ENCODE results near the gene PTCD1. TPM values are rescaled to one million over a fixed set of nuclear protein-coding genes. Genes with fewer than 3 reads are reported as not detected.
"Not testable (repeated sequence)": the region's sequence is repeated elsewhere in the genome, so short reads cannot be mapped to it uniquely, and the experiment has no call there.

The PTCD1 gene
- total RNA-seq, 1 donor from 2014 or later: 2.3 TPM

DNA sequence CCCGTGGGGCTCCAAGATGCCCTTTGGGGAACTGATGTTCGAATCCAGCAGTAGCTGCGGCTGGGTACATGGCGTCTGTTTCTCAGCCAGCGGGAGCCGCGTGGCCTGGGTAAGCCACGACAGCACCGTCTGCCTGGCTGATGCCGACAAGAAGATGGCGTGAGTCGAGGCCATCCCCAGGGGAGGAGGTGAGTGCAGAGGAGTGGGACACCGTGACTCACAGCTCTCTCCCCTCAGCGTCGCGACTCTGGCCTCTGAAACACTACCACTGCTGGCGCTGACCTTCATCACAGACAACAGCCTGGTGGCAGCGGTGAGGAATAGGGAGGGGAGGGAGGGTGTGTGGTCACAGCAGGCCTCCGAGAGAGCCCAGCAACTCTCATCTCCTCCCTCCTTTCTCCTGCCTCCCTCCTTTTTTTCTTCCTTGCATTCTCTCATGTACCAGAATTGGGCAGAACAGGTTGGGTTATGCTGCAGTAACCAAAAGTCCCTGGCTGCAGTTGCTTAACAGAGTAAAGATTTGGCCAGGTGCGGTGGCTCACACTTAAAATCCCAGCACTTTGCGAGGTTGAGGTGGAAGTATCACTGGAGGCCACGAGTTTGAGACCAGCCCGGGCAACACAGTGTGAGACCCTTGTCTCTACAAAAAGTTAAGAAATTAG is 47.5 kb downstream of the PTCD1 start:
- no peak for ATAC-seq
- no peak for DNase-seq (ENCODE audit: low spot score)

DNA sequence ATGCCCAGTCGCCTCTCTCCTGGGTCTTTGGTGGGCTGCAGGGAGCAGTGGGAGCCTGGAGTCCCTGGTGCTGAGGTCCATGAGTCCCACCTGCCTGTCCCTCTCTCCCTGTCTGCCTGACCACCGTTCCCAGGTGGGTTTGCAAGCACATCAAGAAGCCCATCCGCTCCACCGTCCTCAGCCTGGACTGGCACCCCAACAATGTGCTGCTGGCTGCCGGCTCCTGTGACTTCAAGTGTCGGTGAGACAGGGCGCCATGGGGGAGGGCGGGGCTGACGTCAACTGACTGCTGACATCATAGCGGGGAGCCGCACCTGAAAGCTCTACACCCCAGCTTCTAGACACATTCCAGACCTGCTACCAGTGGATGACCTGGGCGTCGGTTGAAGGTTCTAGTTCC is 48.8 kb downstream of the PTCD1 start:
- DNase-seq (ENCODE audit: low spot score) (no peak), ATAC-seq (no peak)

DNA sequence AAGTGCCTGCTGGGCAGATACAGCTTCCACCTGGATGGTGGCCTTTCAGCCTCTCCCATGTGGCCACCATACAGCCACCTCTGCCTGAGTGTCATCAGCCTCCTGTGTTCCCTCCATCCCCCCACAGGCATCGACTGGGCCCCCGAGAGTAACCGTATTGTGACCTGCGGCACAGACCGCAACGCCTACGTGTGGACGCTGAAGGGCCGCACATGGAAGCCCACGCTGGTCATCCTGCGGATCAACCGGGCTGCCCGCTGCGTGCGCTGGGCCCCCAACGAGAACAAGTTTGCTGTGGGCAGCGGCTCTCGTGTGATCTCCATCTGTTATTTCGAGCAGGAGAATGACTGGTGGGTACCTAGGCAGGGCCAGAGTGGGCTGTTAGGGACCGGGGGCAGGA is 50.7 kb downstream of the PTCD1 start:
- DNase-seq (ENCODE audit: low spot score): no peak
- ATAC-seq: no peak

DNA sequence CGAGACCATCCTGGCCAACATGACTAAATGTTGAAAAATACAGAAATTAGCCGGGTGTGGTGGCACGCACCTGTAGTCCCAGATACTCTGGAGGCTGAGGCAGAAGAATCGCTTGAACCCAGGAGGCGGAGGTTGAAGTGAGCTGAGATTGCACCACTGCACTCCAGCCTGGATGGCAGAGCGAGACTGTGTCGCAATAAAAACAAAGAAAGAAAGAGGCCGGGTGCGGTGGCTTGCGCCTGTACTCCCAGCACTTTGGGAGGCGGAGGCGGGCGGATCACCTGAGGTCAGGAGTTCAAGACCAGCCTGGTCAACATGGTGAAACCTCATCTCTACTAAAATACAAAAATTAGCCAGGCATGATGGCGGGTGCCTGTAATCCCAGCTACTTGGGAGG is 51.4 kb downstream of the PTCD1 start:
- not testable (repeated sequence) for DNase-seq (ENCODE audit: low spot score)
- peak; percentile 12 for ATAC-seq

DNA sequence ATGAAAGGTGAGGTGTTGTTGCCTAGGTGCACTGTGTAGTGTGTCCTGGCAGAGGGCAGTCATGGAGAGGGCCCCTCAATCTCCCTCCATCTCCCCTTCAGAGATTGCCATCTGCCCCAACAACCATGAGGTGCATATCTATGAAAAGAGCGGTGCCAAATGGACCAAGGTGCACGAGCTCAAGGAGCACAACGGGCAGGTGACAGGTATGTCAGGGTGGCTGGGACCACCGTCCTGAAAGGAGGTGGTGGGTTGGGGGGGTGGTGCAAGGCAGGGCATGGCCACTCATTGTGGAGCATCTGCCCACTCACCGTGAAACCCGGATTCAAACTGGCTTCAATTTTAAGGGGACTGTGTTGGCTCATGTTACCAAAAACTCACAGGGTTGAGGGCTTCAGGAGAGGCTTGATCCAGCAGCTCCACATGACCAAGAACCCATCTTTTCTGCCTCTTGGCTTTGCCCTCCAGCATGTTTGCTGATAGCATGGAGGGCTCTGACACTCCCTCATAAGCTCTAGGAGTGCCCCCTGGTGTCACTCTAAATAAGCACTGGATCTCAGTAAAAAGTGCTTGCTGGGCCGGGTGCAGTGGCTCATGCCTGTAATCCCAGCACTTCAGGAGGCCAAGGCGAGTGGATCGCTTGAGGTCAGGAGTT is 51.9 kb downstream of the PTCD1 start:
- peak; percentile 29 for ATAC-seq
- DNase-seq (ENCODE audit: low spot score): no peak

DNA sequence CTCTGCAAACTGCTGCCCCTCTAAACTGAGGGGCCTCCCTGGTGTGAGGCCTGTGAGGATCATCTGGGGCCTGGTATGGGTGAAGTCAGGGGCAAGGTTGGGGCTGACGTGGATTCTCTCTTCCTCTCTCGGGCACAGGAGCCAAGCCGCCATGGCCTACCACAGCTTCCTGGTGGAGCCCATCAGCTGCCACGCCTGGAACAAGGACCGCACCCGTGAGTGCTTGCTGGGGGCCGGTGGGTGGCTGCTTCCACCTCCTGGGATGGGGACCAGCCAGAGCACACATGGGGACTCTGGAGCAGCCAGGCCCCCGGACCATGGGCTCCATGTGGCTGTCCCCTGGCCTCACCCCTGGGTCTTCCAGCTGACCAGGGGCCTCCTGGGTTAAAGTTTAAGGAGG is 53.0 kb downstream of the PTCD1 start:
- DNase-seq (ENCODE audit: low spot score) (no peak), ATAC-seq (no peak)

DNA sequence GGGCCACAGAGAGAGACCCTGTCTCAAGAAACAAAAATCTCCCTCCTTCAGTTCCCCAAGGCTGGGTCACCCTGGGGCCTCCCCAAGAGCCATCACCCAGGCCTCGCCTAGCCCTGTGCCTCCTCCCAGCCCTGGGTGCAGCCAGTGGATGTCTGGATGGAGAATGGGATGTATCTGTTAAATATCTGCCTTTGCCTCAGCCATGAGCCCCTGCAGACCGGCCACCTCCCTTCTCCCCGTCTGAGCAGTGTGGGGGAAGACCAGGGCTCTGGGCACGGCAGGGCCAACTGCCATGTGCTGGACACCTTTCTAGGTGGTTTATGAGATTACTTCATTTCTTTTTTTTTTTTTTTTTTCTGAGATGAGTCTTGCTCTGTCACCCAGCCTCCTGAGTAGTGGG is 54.1 kb downstream of the PTCD1 start:
- ATAC-seq (no peak), DNase-seq (ENCODE audit: low spot score) (no peak)

DNA sequence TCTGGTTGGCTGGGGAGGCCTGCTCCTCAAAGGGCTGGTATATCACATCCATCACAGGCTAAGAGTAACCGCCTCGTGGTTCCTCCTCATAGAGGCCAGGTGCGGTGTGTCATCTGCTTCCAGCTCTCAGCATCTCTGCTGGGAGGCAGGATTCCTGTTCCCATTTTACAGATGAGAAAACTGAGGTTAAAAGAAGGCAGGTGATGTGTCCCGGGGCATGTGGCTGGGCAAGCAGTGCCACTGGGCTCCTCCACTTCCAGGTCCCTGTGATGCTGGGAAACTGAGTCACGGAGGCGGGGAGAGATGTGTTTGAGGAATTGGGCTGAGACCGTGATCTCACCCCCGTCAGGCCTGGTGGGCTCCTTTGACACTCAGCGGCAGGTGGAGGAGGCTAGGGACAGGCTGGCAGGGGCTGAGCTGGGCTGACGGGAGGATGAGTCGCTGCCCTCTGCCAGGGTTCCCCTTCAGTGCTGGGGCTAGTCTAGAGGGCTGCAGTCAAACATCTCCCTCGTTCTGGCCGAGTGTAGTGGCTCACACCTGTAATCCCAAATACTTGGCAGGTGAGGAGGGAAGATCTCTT is 54.7 kb downstream of the PTCD1 start:
- DNase-seq (ENCODE audit: low spot score) (no peak), ATAC-seq (no peak)

DNA sequence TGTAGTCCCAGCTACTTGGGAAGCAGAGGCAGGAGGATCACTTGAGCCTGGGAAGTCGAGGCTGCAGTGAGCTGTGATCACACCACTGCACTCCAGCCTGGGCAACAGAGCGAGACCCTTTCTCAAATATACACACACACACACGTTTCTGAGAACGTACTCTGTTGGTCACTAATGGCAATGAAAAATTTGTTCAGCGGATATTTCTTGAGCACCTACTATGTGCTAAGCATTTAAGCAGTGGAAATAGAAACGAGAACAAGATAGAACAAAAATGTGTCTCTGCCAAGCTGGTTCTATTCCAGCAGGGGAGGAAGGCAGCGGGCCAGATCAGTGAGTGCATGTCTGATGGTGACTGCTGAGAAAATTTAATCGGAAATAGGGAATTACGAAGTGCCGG is 55.4 kb downstream of the PTCD1 start:
- ATAC-seq: no peak
- DNase-seq (ENCODE audit: low spot score): no peak

DNA sequence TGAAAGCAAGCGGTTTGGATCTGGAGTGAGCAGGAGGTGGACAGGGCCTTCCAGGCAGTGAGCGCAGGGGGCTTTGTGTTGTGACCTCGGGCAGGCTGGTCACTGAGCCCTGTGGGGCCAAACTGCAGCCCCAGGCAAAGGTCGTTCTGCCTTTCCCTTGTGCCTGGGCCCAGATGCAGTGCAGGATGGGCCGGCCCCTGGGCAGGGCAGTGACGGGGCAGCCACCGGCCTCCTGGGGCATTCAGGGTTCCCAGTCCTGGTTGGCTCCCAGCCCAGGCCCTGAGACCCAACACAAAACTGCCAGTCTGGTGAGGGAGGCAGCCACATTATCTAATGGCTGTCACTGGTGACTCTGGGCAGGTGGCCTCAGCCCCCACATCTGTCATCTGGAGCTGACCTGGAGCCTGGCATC is 56.9 kb downstream of the PTCD1 start:
- ATAC-seq (peak; percentile 84), DNase-seq (ENCODE audit: low spot score) (peak; percentile 80)

DNA sequence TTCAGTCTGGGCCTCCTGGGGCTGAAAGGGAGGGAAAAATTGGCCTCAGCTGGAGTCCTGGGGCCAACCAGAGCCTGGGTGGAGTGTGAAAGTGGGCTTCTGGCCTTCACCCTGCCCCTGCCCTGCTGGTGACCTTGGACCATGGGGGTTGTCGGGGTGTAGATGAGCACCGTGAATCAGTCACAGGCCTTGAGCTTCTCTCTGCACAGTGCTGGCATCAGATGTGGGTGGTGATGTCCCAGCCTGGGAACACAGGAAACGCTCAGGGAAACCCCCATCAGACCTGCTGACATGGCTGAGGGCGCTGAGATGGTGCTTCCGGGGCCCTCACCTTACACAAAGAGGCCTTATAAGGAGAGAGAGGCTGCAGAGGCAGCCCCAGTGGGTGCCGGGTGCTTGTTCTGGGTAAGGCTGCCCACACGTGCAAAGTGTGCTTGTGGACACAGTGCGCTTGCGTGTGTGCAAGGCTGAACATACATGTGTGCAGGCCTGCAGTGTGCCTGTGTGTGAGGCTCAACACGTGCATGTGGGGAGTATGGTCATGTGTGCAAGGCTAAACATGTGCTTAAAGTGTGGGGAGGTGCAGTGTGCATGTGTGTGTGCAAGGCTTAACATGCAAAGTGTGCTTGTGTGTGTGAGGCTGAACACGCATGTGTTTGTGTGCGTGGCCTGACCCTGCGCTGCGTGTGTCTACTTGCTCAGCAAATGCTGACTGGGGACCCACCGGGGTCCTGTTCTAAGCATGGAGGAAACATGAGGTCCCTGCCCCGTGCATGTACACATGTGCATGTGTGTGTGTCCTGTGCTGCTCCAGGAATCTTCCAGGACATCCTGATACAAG is 57.6 kb downstream of the PTCD1 start:
- DNase-seq (ENCODE audit: low spot score) (no peak), ATAC-seq (peak; percentile 24)

DNA sequence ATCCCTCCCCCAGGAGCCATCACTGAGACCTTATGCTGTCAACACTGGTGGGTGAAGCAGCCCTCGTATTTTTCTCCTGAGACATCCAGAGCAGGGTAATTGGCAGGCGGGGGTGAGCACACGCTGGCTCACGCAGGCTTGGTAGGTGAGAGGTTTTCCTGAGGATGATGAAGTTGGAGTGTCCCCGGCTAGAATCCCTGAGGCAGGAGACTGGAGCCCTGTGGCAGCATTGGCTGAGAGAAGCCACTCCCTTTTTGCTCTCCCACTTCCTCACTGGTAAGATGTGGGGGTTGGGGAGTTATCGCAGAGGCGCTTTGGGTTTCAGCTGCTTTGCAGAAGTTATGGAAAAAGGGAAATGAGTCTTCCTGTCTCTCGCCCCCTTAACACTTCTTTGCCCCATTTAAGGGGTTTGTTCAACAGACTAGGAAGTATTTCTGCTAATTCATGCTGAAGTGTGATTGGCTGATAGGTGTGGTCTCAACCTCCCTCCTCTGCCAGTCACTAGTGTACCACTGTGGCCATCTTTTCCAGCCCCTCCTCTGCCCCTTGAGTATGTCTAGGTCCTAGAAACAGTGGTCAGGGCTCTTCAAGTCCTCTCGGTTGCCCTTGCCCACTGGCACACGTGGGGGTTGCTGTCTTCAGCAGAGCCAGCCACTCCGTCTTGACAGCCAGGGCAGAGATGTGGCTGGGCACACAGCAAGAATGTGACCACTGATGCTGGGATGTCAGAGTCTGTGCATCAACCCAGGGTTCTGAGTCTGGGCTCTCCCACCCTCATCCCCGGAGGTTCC is 58.4 kb downstream of the PTCD1 start:
- ATAC-seq (peak; percentile 2), DNase-seq (ENCODE audit: low spot score) (no peak)

DNA sequence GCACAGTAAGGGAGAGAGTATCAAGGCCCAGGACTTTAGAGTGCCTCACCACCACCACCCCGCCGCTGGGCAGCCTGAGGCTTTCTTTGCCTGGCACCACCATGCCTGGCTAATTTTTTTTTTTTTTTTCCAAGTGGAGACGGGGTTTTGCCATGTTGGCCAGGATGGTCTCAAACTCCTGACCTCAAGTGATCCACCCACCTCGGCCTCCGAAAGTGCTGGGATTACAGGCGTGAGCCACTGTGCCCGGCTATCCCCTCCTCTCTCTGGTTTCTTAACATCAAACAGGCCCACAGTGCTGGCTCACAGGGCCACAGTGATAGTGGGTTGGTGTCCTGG is 58.9 kb downstream of the PTCD1 start:
- not testable (repeated sequence) for ATAC-seq; DNase-seq (ENCODE audit: low spot score)

DNA sequence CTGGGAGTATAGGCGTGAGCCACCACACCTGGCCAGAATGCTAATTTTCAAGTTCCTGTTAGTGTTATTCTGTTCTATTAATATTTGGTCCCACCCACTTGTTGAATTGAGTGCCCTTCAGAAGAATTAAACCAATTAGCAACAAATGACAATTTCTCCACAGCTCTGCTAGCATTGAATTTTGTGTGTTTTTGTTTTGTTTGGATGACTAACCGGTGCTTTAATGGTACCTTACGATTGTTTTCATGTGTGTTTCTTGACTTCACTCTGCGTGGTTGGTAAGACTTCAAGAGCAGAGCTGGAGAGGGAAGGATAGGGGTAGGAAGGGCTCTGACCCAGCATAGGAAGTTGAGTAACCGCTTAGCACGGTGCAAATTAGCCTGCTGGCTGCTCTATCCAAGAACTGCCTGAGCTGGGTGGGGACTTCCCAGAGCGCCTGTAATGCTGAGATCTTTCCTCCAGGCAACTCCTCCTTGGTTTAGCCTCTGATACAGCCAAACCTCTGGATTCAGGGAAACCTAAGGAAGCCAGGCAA is 59.5 kb downstream of the PTCD1 start:
- ATAC-seq (peak; percentile 22), DNase-seq (ENCODE audit: low spot score) (no peak)

DNA sequence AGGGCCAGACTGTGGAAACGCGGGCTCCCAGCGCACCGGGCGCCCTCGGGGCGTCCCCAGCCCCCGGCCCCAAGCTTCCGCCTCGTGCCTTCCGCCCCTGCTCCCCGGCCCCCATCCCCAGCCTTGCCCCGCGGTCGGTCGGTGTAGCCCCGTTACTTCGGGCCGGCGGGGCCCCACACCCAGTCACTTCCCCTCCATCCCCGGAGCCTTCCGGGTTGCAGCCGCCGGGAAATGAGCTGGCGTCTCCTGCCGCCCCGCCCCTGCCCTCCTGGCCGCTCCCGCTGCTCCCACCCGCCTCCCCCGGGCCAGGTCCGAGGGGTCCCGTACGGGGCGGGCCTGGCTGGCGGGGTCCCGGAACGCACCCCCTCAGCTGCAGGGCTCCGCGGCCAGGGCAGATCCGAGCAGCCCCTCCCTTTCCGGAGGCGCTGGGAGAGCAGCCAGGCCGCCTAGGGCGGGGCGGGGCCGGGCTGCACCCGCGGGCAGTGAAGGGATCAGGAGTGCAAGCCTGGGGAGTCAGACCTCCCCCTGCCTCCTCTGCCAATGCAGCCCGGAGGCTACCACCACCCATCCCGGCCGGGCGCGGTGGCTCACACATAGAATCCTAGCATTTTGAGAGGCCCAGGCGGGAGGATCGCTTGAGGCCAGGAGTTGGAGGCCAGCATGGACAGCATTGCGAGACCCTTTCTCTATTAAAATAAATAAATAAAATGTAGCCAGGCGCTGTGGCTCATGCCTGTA is 63.4 kb downstream of the PTCD1 start:
- ATAC-seq (peak; percentile 81), DNase-seq (ENCODE audit: low spot score) (peak; percentile 87)

DNA sequence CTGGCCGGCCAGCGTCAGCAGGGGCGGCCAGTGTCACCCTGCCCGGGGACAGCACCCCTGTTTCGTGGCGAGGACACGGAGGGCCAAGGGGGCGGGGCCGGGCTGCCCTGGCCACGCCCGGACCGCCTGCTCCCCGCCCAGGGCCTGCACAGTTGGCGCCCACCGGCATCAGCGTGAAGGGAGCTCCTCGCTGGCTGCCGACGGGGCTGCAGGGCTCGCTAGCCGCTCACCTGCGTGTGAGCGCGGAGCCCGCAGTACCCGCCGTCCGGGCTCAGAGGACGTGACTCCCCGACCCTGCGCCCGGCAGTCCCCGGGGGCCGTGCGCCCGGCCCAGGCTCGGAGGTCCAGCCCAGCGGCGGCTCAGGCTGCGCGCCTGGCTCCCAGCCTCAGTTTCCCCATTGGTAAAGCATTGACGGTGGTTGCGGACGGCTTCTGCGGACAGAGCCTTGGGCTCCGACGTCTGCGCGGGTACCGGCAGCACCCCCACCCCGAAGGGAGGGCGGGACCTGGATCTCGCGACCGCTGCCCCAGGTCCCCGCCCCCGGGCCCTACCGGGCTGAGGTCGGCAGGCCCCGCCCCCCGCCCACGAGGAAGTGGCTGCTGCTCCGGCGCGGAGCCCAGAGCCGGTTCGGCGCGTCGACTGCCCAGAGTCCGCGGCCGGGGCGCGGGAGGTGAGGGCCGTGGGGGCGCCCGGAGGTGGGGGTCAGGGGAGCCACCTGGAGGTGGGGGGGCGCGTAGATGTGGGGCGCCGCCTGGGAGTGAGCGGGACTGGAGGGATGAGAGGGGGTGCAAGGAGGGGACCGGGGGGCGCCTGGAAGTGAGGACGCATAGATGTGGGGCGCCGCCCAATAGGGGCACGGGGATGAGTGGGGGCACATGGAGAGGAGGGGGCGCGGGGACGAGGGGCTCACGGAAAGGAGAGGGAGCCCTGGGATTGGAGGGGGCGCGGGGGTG is 64.2 kb downstream of the PTCD1 start, which contains the start of gene ARPC1B:
ARPC1B (plus strand) TSS at position 620 of the 954 bp plus-strand sequence. CDS start 10,985 bp downstream, outside the sequence.
- peak; percentile 87 for DNase-seq (ENCODE audit: low spot score)
- ATAC-seq: peak; percentile 83

DNA sequence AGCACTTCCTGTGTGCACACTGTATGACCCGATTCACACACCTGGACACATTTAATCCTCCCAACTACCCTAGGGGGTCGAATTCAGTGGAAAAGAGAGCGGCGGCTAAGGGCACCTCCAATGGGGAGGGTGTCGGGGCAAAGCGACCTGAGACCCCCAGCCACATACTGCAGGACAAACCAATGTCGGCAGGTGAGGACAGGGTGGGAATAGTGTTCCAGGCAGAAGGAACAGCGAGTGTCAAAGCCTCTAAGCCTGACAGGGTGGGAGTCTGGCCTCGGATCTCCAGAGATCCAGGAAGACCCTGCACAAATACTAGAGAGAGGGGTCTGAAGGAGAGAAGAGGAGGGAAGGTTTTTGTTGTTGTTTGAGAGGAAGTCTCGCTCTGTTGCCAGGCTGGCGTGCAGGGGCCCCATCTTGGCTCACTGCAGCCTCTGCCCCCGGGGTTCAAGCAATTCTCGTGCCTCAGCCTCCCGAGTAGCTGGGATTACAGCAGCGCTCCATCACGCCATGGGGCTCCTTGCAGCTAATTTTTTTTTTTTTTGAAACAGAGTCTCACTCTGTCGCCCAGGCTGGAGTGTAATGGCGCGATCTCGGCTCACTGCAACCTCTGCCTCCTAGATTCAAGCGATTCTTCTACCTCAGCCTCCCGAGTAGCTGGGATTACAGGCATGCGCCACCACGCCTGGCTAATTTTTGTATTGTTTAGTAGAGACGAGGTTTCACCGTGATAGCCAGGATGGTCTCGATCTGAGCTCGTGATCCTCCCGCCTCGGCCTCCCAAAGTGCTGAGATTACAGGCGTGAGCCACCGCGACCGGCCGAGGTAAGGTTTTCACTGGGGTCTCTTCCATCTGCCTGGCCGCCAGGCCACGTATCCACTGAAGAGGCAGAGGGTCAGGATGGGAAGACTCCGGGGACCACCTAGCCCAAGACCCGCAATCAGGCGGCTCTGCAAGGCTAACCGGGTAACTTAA is 65.2 kb downstream of the PTCD1 start:
- DNase-seq (ENCODE audit: low spot score) (no peak), ATAC-seq (no peak)

All from left lobe of liver (tissue), 2 donors.